Measurements from ENCODE around the gene PDZD7.
A peak's percentile ranks its signal among the peaks of the same experiment; 100 is the strongest.

Gene PDZD7

GRCh38 chr10:101071885-101072433 is 41.0 kb upstream of the PDZD7 start:
- no peak overlapping the region for H3K4me3 ChIP-seq (ENCODE audit: low read depth, low read length)
- no peak for TF ChIP-seq CTCF (IDR thresholded peaks at IDR 0.05; ENCODE audit: low read depth, low read length)
- DNase-seq (ENCODE audit: low read depth, low spot score) = no peak
- in situ Hi-C loops (cut with HindIII; ENCODE audit: low sequenced_read_pairs) = no loop called here

GRCh38 chr10:101071267-101071884 is 40.4 kb upstream of the PDZD7 start:
- no peak overlapping the region for H3K4me3 ChIP-seq (ENCODE audit: low read depth, low read length)
- no peak for TF ChIP-seq CTCF (IDR thresholded peaks at IDR 0.05; ENCODE audit: low read depth, low read length)
- no peak for DNase-seq (ENCODE audit: low read depth, low spot score)
- in situ Hi-C loops (cut with HindIII; ENCODE audit: low sequenced_read_pairs) = no loop called here

GRCh38 chr10:101070098-101070497 is 39.2 kb upstream of the PDZD7 start:
- DNase-seq (ENCODE audit: low read depth, low spot score) = no peak
- no peak overlapping the region for H3K4me3 ChIP-seq (ENCODE audit: low read depth, low read length)
- in situ Hi-C loops (cut with HindIII; ENCODE audit: low sequenced_read_pairs) = no loop called here
- no peak for TF ChIP-seq CTCF (IDR thresholded peaks at IDR 0.05; ENCODE audit: low read depth, low read length)

- DNase-seq (ENCODE audit: low read depth, low spot score) = no peak
- no peak for TF ChIP-seq CTCF (IDR thresholded peaks at IDR 0.05; ENCODE audit: low read depth, low read length)
Measured at GRCh38 chr10:101069441-101069840, 38.5 kb upstream of the PDZD7 start.

GRCh38 chr10:101067356-101068083 is 36.6 kb upstream of the PDZD7 start:
- TF ChIP-seq CTCF (IDR thresholded peaks at IDR 0.05; ENCODE audit: low read depth, low read length) = peak; percentile 81
- in situ Hi-C loops (cut with HindIII; ENCODE audit: low sequenced_read_pairs) = no loop called here
- peak overlapping the region; percentile 49 for H3K4me3 ChIP-seq (ENCODE audit: low read depth, low read length)
- DNase-seq (ENCODE audit: low read depth, low spot score) = peak; percentile 81

More at GRCh38 chr10:101069441-101069840, 38.5 kb upstream of the PDZD7 start:
- H3K4me3 ChIP-seq (ENCODE audit: low read depth, low read length) = no peak overlapping the region
- in situ Hi-C loops (cut with HindIII; ENCODE audit: low sequenced_read_pairs) = no loop called here

- no peak for TF ChIP-seq CTCF (IDR thresholded peaks at IDR 0.05; ENCODE audit: low read depth, low read length)
- DNase-seq (ENCODE audit: low read depth, low spot score) = no peak
- in situ Hi-C loops (cut with HindIII; ENCODE audit: low sequenced_read_pairs) = no loop called here
- H3K4me3 ChIP-seq (ENCODE audit: low read depth, low read length) = peak overlapping the region; percentile 49
Measured at GRCh38 chr10:101066896-101067355, 36.0 kb upstream of the PDZD7 start.

Data from astrocyte of the spinal cord (primary cell).